Hippocampal formation (tissue), 2 donors: ENCODE measurements around the gene TMEM201.

ENCODE experiments used
- DNase-seq, 2 donors: peaks; one replicate each; lab custom pipeline; 2025; lab: John Stamatoyannopoulos, UW

TMEM201 gene

GRCh38 chr1:9653491-9654050 lies 64.9 kb downstream of the TMEM201 start:
- no peak for DNase-seq

GRCh38 chr1:9654051-9654833 lies 65.5 kb downstream of the TMEM201 start:
- no peak for DNase-seq

GRCh38 chr1:9654834-9655723 lies 66.4 kb downstream of the TMEM201 start:
- DNase-seq, result no peak

GRCh38 chr1:9655836-9656235 lies 67.1 kb downstream of the TMEM201 start:
- no peak for DNase-seq

GRCh38 chr1:9657521-9658032 lies 68.9 kb downstream of the TMEM201 start:
- DNase-seq, result no peak

GRCh38 chr1:9658199-9658598 lies 69.5 kb downstream of the TMEM201 start:
- DNase-seq, result no peak

- no peak for DNase-seq
Observed at GRCh38 chr1:9659328-9659727, 70.6 kb downstream of the TMEM201 start.

GRCh38 chr1:9663257-9663656 lies 74.5 kb downstream of the TMEM201 start:
- DNase-seq, result no peak
